Memory B cell (primary cell): Measurements from ENCODE around the gene BACE1.

Experiments
- ATAC-seq: fragments of 150-1000 bp; cut with Tn5 transposase; 2 replicates; pipeline ENCODE4 v1.10.0; 2021; ENCODE audit warnings: low read depth, mild to moderate bottlenecking, moderate library complexity
- DNase-seq, 2 donors: peaks; one replicate each; pipeline ENCODE4 v3.0.0; 2022; ENCODE audit warnings: low spot score in 2 of 2
- H3K27ac Mint-ChIP-seq: one replicate; pipeline ENCODE4 v1.8.0; 2022; ENCODE audit warnings: mild to moderate bottlenecking, moderate library complexity, mixed read lengths
- H3K27me3 Mint-ChIP-seq: one replicate; pipeline ENCODE4 v1.8.0; 2022; ENCODE audit warnings: mixed read lengths
- H3K36me3 Mint-ChIP-seq: one replicate; pipeline ENCODE4 v1.8.0; 2022; ENCODE audit warnings: mild to moderate bottlenecking, mixed read lengths
- H3K4me1 Mint-ChIP-seq: one replicate; pipeline ENCODE4 v1.8.0; 2022; ENCODE audit warnings: mixed read lengths
- H3K4me3 Mint-ChIP-seq: one replicate; pipeline ENCODE4 v1.8.0; 2022; ENCODE audit warnings: mild to moderate bottlenecking, moderate library complexity, mixed read lengths
- H3K9me3 Mint-ChIP-seq: one replicate; pipeline ENCODE4 v1.8.0; 2022; ENCODE audit warnings: mixed read lengths

BACE1 gene

DNA sequence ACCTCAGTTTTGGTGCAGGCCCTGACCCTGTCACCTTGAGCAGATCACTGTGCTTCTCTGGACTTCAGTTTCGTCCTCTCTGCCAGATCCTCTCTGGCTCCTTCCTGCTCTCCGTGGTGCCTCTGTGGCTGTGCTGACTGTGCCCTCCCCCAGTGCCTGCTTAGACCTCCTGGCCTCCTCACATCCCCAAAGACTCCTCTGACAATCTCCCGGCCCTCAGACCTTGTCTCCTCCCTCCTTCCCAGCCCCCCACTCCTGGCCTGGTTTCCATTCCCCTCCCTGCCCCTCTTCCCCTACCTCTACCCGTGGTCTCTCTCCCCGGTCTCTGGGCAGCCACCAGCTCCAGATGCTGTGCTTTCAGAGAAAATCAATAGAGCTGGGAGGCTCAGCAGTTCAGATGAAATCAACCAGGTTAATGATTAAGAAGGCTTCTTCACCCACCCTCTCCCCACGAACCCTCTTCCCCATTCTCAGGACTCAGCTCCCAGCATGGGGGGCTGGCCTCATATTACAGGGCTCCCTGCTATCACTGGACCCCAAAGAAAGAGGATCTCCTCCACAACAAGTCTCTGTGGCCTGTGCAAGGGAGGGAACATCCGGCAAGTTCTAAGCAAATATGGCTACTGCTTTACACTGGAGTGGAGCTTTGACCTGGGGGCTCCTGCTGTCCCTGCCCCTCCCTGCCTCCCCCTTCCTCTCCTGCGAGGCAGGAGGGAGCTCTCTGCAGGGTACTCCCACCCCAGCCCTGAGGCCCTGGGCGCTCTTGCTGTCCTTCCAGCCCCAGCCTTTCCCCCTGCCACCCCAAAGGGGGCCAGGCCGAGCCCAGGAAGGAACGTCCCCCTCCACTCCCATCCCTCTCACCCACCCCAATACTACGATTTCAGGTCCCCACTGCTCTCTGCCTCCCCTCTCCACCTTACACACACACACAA is 16.4 kb downstream of the BACE1 start:
- H3K36me3 Mint-ChIP-seq: no peaks in the 10 kb centered on the region
- DNase-seq: no peak
- H3K27ac Mint-ChIP-seq: no peak overlapping the region

DNA sequence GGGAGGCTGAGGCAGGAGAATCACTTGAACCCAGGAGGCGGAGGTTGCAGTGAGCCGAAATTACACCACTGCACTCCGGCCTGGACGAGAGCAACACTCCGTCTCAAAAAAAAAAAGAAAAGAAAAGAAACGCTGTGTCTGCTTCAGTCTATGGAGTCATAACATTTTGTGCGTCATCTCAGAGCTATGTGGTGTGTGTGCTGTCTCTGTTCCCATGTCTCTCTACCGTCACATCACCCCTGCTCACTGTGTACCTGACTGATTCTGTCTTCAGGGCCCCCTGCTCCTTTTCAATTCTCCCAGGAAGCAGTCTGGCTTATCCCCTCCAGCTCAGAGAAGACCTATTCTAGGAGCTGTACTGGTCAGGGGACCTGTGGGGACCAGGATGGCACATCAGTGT is 17.9 kb downstream of the BACE1 start:
- no peaks in the 10 kb centered on the region for H3K9me3 Mint-ChIP-seq
- H3K27me3 Mint-ChIP-seq: peaks cover 11% of the 10 kb centered on the region
- no peak overlapping the region for H3K27ac Mint-ChIP-seq
- DNase-seq (no peak), ATAC-seq (no peak)
- peaks cover 6% of the 10 kb centered on the region for H3K4me1 Mint-ChIP-seq
- no peak overlapping the region for H3K4me3 Mint-ChIP-seq
- no peaks in the 10 kb centered on the region for H3K36me3 Mint-ChIP-seq

More for the DNA sequence above, 16.4 kb downstream of the BACE1 start:
- H3K4me3 Mint-ChIP-seq: no peak overlapping the region
- peaks cover 14% of the 10 kb centered on the region for H3K27me3 Mint-ChIP-seq
- peaks cover 6% of the 10 kb centered on the region for H3K4me1 Mint-ChIP-seq
- H3K9me3 Mint-ChIP-seq: no peaks in the 10 kb centered on the region
- ATAC-seq: no peak

DNA sequence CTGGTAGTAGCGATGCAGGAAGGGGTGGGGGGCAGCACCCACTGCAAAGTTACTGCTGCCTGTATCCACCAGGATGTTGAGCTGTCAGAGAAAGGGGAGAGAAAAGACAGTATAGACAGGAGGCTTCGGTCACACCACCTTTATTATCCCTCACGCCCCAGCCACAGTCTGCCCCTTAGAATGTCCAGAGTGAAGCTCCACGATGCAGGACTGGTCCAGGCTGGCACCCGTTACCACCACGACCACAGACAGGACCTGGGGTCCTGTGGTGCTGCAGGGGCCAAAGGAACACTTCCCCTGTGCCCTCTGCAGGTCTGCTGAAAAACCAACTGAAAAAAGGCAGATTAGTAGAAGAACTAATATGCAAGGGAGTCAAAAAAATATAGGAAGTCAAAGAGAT is 19.2 kb downstream of the BACE1 start:
- Mint-ChIP-seq H3K27ac (no peak overlapping the region), H3K9me3 (no peaks in the 10 kb centered on the region), H3K27me3 (peaks cover 9% of the 10 kb centered on the region), H3K36me3 (no peaks in the 10 kb centered on the region), H3K4me3 (no peak overlapping the region), H3K4me1 (peaks cover 6% of the 10 kb centered on the region)
- DNase-seq (no peak), ATAC-seq (no peak)

DNA sequence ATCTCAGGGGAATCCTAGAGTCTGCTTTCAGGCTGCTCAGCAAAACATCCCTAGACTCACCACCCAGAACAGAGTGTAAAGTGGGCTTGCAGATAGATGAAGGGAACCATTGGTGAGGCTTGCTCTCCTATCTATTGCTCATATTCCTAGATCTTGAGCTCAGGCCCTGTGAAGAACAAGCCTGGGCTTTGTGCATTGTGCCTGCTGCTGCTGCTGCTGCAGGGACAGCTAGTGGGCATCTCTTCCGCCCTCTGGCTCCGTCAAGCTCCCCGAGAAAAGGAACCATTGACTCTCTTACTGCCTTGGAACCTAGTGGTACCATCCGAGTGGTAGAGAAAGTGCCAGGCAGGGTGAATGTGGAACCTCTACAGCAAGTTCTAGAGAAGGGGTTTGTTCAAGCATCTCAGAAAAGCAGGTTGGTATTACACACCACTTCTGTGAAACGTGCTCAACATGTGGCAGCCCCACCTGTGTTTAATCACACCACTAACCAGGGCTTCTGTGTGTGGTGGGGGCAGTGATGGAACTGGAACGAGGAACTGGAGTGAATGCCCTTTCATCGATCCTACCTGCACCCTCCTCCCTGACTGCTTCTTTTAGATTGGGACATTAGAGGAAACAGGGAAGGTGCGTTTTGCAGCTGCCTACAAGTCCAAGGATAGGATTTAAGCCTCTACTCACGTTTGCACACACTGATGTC is 20.5 kb downstream of the BACE1 start:
- Mint-ChIP-seq H3K27ac (no peak overlapping the region), H3K36me3 (peaks cover 2% of the 10 kb centered on the region), H3K4me1 (peaks cover under 1% of the 10 kb centered on the region), H3K4me3 (no peak overlapping the region), H3K9me3 (no peaks in the 10 kb centered on the region), H3K27me3 (peaks cover under 1% of the 10 kb centered on the region)
- DNase-seq (no peak), ATAC-seq (no peak)

DNA sequence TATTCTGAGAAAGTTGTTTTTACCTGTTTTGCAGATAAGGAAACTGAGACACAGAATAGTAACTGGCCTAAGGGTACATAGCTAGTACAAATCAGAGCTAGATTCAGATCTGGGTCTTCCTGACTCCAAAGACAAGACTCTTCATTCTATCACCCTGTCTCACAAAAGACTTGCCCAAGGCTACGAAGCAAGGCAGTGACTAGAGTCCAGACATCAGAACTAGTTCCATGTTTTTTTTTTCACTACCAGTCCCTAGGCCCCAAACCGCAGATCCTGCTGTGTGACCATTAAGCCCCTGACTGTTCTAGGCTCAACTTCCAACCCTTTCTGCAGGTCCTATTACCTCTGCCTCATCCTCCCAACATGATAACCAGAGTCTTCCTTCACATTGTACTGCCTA is 23.4 kb downstream of the BACE1 start:
- Mint-ChIP-seq H3K27me3 (no peaks in the 10 kb centered on the region), H3K36me3 (peaks cover 8% of the 10 kb centered on the region), H3K4me1 (no peaks in the 10 kb centered on the region), H3K4me3 (no peak overlapping the region), H3K9me3 (no peaks in the 10 kb centered on the region), H3K27ac (no peak overlapping the region)
- ATAC-seq: no peak
- DNase-seq: no peak

DNA sequence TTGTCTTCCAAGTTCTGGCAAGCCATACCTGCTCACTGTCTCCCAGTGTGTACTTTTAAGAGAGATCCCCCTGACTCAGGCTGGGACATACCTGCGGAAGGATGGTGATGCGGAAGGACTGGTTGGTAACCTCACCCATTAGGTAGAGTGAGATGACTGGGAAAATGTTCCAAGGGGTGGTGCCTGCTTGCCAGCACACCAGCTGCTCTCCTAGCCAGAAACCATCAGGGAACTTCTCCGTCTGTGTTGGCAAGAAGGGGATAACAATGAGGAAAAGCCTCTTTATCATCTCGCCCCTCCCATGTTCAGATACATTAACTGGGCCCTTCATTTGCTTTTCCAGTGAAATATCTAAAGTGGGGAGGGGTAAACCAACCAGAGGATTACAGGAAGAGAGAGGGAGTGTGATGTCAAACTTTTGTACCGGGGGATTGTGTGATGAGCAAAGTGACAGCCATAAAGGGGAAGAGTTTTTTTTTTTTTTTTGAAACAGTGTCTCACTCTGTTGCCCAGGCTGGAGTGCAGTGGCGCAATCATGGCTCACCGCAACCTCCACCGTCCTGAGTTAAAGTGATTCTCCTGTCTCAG is 25.2 kb downstream of the BACE1 start, which contains the start of gene BACE1-AS:
Gene BACE1-AS (plus strand): TSS at position 538 of the 588 bp plus-strand sequence.
- DNase-seq: no peak
- peak within 1 kb of the TSS; percentile 19 for H3K27ac Mint-ChIP-seq
- H3K27me3 Mint-ChIP-seq: no peaks in the 10 kb centered on the region
- H3K4me1 Mint-ChIP-seq: no peaks in the 10 kb centered on the region
- no peak within 1 kb of the TSS for H3K4me3 Mint-ChIP-seq
- no peaks in the 10 kb centered on the region for H3K9me3 Mint-ChIP-seq
- peaks cover 15% of the 10 kb centered on the region for H3K36me3 Mint-ChIP-seq
- no peak for ATAC-seq

DNA sequence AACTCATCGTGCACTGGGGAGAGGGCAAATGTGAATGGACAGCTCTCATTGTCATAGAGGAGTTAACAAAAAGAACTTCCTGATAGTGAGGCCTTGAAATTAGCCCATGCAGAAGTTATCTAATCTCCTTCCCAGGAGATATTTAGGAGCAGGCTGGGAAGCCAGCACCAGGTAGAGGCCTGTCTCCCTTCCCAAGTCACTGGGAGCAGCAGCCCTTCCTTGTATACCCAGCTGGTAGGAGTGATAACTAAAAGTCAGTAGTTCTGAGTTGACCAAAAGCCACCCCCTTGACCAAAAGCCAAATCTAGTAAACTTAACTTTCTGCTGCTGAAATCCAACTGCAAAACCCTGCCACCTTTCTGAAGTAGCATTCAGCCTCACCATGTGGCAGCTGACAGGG is 26.3 kb downstream of the BACE1 start:
- no peaks in the 10 kb centered on the region for H3K4me1 Mint-ChIP-seq
- H3K9me3 Mint-ChIP-seq: no peaks in the 10 kb centered on the region
- H3K27ac Mint-ChIP-seq: no peak overlapping the region
- H3K36me3 Mint-ChIP-seq: peaks cover 20% of the 10 kb centered on the region
- no peak for DNase-seq
- no peak for ATAC-seq
- H3K4me3 Mint-ChIP-seq: no peak overlapping the region
- H3K27me3 Mint-ChIP-seq: no peaks in the 10 kb centered on the region

DNA sequence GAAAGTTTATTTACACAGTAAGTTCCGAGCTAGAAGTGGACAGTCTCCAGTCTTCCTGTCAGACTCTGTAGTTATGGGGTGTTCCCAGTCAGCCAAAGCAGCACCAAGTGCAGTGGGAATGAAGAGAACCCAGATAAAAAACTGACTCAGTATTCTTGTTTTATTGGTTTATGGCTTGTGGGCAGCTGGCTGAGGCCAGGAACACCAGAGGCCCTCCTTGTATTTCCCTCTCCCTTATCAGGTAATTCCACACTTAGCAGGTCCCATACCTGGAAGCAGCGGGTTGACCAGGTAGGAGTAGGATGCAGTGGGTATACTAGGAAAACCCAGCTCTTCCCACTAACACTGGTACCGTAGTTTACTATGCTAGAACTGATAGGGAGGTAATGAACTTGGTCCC is 28.4 kb downstream of the BACE1 start:
- no peaks in the 10 kb centered on the region for H3K27me3 Mint-ChIP-seq
- H3K4me1 Mint-ChIP-seq: no peaks in the 10 kb centered on the region
- ATAC-seq: no peak
- H3K4me3 Mint-ChIP-seq: no peak overlapping the region
- H3K9me3 Mint-ChIP-seq: no peaks in the 10 kb centered on the region
- DNase-seq: no peak
- no peak overlapping the region for H3K27ac Mint-ChIP-seq
- H3K36me3 Mint-ChIP-seq: peaks cover 30% of the 10 kb centered on the region

DNA sequence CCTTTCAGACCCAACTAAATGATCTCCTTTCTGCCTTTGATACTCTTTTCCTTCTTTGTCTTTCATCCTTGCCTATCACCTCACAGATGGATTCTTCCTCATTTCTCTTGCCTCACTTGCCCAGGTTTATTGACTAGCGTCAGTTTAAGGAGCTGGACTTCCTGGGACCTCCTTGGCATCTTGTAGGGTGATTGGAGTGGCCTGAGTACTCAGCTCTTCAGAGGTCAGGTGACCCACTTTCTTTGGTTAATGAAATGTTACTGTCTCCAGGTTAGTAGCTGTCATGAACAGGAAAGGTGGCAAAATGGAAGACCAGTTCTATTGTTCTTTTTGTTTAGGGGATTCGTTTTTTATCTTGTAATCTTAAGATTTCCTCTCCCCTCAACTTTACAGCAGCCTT is 29.5 kb downstream of the BACE1 start:
- Mint-ChIP-seq H3K4me1 (no peaks in the 10 kb centered on the region), H3K27me3 (no peaks in the 10 kb centered on the region), H3K27ac (no peak overlapping the region), H3K4me3 (no peak overlapping the region), H3K9me3 (no peaks in the 10 kb centered on the region), H3K36me3 (peaks cover 41% of the 10 kb centered on the region)
- DNase-seq: no peak
- ATAC-seq: no peak

DNA sequence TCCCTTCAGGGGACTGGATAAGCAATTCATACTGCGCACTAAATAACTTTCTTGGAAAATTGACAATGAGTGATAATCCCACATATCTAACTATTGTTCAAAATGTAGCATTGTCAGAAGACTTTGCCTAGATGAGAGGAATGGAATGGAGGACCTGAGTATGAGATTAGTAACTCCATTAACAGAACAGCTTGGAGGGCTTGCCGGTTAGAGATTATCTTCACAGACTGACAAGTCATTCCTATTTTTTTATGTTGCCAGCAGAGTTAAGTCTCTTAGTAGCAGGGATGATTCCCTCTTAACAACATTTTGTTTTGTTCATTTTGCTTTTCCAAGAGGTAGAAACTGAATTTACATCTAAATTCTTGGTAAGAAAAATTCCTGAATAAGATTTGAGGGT is 32.0 kb downstream of the BACE1 start:
- H3K9me3 Mint-ChIP-seq: no peaks in the 10 kb centered on the region
- H3K36me3 Mint-ChIP-seq: peaks cover 41% of the 10 kb centered on the region
- H3K27ac Mint-ChIP-seq: no peak overlapping the region
- no peaks in the 10 kb centered on the region for H3K27me3 Mint-ChIP-seq
- DNase-seq: no peak
- H3K4me1 Mint-ChIP-seq: no peaks in the 10 kb centered on the region
- no peak overlapping the region for H3K4me3 Mint-ChIP-seq
- no peak for ATAC-seq

DNA sequence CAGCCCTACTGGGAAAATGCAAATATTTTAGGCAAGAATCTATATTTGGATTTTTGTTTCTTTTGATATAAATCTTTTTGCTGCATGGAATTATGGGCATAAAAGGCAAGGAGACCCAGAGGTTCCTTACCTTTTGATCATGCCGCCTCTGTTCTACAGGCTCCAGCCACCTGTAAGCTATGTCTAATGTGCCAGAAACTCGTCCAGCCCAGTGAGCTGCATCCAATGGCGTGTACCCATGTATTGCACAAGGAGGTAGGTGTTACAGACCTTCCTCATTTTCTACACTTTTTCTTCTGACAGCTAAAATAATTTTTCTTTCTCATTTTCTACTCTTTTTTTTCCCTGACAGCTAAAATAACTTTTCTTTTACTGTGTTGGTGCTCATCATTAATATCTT is 33.1 kb downstream of the BACE1 start:
- ATAC-seq (no peak), DNase-seq (no peak)
- peaks cover 43% of the 10 kb centered on the region for H3K36me3 Mint-ChIP-seq
- no peaks in the 10 kb centered on the region for H3K4me1 Mint-ChIP-seq
- no peak overlapping the region for H3K4me3 Mint-ChIP-seq
- no peaks in the 10 kb centered on the region for H3K27me3 Mint-ChIP-seq
- H3K9me3 Mint-ChIP-seq: no peaks in the 10 kb centered on the region
- no peak overlapping the region for H3K27ac Mint-ChIP-seq

DNA sequence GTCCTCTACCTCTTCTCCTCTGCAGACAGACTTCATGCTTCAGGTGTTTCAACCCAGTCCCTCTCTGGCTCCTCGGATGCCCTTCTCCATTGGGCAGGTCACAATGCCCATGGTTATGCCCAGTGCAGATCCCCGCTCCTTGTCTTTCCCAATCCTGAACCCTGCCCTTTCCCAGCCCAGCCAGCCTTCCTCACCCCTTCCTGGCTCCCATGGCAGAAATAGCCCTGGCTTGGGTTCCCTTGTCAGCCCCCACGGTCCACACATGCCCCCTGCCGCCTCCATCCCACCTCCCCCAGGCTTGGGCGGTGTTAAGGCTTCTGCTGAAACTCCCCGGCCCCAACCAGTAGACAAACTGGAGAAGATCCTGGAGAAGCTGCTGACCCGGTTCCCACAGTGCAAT is 34.2 kb downstream of the BACE1 start:
- Mint-ChIP-seq H3K27ac (no peak overlapping the region), H3K9me3 (no peaks in the 10 kb centered on the region), H3K4me3 (no peak overlapping the region), H3K4me1 (no peaks in the 10 kb centered on the region), H3K27me3 (no peaks in the 10 kb centered on the region), H3K36me3 (peaks cover 42% of the 10 kb centered on the region)
- ATAC-seq (no peak), DNase-seq (no peak)

DNA sequence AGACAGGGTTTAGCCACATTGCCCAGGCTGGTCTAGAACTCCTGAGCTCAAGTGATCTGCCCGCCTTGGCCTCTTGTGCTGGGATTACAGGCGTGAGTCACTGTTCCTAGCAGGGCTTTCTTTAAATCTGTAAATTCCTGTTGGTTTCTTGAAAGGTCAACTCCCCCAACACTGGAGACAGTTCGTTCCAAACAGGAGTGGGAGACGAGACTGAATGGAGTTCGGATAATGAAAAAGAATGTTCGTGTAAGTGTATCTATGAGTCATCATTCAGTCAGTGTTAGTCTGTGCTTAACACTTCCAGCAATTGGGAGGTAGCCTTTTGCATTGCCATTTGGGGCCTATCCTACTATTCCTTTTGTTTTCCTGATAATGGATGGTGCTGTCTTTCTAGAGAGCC is 34.9 kb downstream of the BACE1 start:
- peaks cover 36% of the 10 kb centered on the region for H3K36me3 Mint-ChIP-seq
- H3K4me3 Mint-ChIP-seq: no peak overlapping the region
- no peaks in the 10 kb centered on the region for H3K9me3 Mint-ChIP-seq
- H3K4me1 Mint-ChIP-seq: no peaks in the 10 kb centered on the region
- H3K27ac Mint-ChIP-seq: no peak overlapping the region
- DNase-seq (no peak), ATAC-seq (no peak)
- no peaks in the 10 kb centered on the region for H3K27me3 Mint-ChIP-seq

DNA sequence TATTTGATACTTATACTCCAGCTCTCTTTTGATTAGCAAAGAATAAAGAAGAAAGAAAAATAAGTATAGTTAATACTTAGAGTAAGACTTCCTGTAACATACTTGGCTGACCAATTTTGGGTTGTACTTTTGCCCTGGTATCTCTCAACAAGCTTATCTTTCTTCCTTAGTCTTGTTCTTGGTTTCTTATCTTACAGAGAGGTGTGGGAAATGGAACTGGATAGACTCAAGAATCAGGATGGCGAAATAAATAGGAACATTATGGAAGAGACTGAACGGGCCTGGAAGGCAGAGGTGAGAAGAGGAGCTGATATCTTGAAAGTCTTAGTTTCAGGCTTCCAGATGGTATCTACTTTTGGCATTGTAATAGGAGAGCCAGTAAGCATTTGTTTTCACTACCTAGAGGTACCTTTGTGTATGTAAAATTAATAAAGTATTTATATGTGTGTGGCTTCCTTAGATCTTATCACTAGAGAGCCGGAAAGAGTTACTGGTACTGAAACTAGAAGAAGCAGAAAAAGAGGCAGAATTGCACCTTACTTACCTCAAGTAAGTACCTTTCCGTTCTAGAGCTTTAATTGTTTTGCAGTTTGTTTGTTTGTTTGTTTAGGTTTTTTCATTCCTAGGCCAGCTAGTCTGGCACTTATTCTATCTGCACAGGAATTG is 36.2 kb downstream of the BACE1 start:
- ATAC-seq (no peak), DNase-seq (no peak)
- no peak overlapping the region for H3K27ac Mint-ChIP-seq
- peaks cover 41% of the 10 kb centered on the region for H3K36me3 Mint-ChIP-seq
- no peak overlapping the region for H3K4me3 Mint-ChIP-seq
- no peaks in the 10 kb centered on the region for H3K9me3 Mint-ChIP-seq
- H3K4me1 Mint-ChIP-seq: peaks cover 3% of the 10 kb centered on the region
- H3K27me3 Mint-ChIP-seq: no peaks in the 10 kb centered on the region
